ENCODE results near the gene FAM177A1. TPM values are rescaled to one million over a fixed set of nuclear protein-coding genes. Genes with fewer than 3 reads are reported as not detected.

FAM177A1 gene
- total and polyA plus RNA-seq, 9 of the 15 experiments (the other 6 are each of a cell fraction or from before 2014, with no cell fraction given): 7.7 to 36.2 (median 29.9) TPM

- Histone ChIP-seq H3K9me3 (replicated peaks; ENCODE audit: control insufficient read depth, insufficient read depth, low read depth, low read length) (no peaks in the 10 kb centered on the region), H3K9ac (ENCODE audit: insufficient read depth in 1 of 2, low read depth in 2 of 2, low read length in 2 of 2) (no peak overlapping the region), H3K9me1 (ENCODE audit: control insufficient read depth, insufficient read depth, low read length) (no peaks in the 10 kb centered on the region), H3K27me3 (ENCODE audit: control insufficient read depth in 2 of 2, insufficient read depth in 2 of 2, low read length in 2 of 2) (no peaks in the 10 kb centered on the region), H2AFZ (ENCODE audit: low read depth, low read length) (no peak overlapping the region), H4K20me1 (replicated peaks; ENCODE audit: control insufficient read depth, insufficient read depth, low read length) (no peaks in the 10 kb centered on the region), H3K36me3 (ENCODE audit: control insufficient read depth, insufficient read depth, low read length) (no peaks in the 10 kb centered on the region), H3K4me2 (ENCODE audit: insufficient read depth, low read length) (no peak overlapping the region), H3K27ac (ENCODE audit: extremely low read depth, low read depth, low read length) (no peak overlapping the region), H3K79me2 (ENCODE audit: control insufficient read depth, insufficient read depth, low read length) (peaks cover 17% of the 10 kb centered on the region), H3K4me1 (replicated peaks in 1 of 2; ENCODE audit: control insufficient read depth in 2 of 2, insufficient read depth in 2 of 2, low read length in 2 of 2) (peaks cover 0 to 6% of the 10 kb centered on the region in 2 experiments; a peak in 2 of 5 replicates), H3K4me3 (no peak overlapping the region)
- ATAC-seq: no peak
- 89% methylated on average over 2 of the region's 2 CpGs for WGBS (ENCODE audit: insufficient coverage, low coverage, missing lambda C conversion rate)
- CTCF ChIA-PET (ENCODE audit: low intra/inter-chr PET ratio): no interaction called here
- intact Hi-C loops (cut with micrococcal nuclease) (loop anchor here (10.0 kb wide), 1 partner anchor 362 kb away; the partner anchor contains the start of gene NFKBIA), in situ Hi-C loops (cut with MboI) (no loop called here)
- no peak for TF ChIP-seq WHSC1 (IDR thresholded peaks at IDR 0.05; ENCODE audit: low read length)
- no peak for TF ChIP-seq CBX1 (IDR thresholded peaks at IDR 0.05; ENCODE audit: low read depth)
- no peak for TF ChIP-seq SOX6 (IDR thresholded peaks at IDR 0.05)
- no peak for TF ChIP-seq ZNF239 (CRISPR knock-in tag; IDR thresholded peaks at IDR 0.05)
- no peak for TF ChIP-seq L3MBTL2 (IDR thresholded peaks at IDR 0.05)
- TF ChIP-seq SRSF3 (IDR thresholded peaks at IDR 0.05; ENCODE audit: insufficient read depth, low read length): no peak
- TF ChIP-seq CREB3 (tag; conservative IDR thresholded peaks at IDR 0.05; ENCODE audit: low read depth): no peak
- FAIRE-seq: peak; percentile 49
- DNase-seq (ENCODE audit: extremely low read depth in 1 of 4, low spot score in 3 of 4): no peak
- BruUV-seq (replicated peaks): no TSS peak
- POLR2A ChIA-PET: no interaction called here
Observed at GRCh38 chr14:35043046-35043445, 3.0 kb upstream of the FAM177A1 start.

All from K562 (cell line).